NCI-H446 (cell line): Measurements from ENCODE around the gene DPCD.
"Not testable (repeated sequence)": the region's sequence is repeated elsewhere in the genome, so short reads cannot be mapped to it uniquely, and the experiment has no call there.

Experiments used
- DNase-seq, 2 experiments: peaks; one replicate each; lab custom pipeline; 2025; lab: John Stamatoyannopoulos, UW

Gene DPCD

GRCh38 chr10:101619983-101620382, 31.9 kb downstream of the DPCD start:
- no peak for DNase-seq

GRCh38 chr10:101623528-101623927, 35.4 kb downstream of the DPCD start:
- DNase-seq = no peak

DNA sequence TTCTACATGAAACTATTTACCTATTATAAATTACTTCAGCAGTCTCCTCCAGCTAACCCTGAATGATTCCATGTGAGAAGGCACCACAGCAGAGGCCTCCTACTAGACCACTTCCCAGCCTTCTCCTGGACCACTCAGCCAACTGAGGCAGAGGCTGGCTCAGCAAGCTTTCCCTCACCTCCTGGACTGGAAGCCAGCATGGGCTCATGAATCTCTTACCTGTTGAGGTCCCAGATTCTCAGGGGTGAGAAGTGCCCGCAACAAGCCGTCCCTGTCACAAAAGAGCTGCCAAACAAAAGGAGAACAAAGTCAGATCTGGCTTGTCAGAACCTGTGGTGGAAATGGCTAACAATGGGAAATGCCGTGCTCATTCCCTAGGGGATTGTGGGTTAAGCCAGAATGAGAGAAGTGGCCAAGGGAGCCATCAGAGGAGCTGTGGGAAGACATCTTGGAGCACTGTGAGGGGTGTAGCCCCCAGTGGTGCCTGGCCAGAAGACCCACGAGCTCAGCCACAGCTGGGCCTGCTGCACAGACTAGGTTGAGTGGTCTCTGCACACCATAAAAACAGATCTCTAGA, 36.5 kb downstream of the DPCD start:
- no peak for DNase-seq

GRCh38 chr10:101625821-101626412, 37.8 kb downstream of the DPCD start:
- DNase-seq = peak in 1 of 2 experiments; percentile 34

DNA sequence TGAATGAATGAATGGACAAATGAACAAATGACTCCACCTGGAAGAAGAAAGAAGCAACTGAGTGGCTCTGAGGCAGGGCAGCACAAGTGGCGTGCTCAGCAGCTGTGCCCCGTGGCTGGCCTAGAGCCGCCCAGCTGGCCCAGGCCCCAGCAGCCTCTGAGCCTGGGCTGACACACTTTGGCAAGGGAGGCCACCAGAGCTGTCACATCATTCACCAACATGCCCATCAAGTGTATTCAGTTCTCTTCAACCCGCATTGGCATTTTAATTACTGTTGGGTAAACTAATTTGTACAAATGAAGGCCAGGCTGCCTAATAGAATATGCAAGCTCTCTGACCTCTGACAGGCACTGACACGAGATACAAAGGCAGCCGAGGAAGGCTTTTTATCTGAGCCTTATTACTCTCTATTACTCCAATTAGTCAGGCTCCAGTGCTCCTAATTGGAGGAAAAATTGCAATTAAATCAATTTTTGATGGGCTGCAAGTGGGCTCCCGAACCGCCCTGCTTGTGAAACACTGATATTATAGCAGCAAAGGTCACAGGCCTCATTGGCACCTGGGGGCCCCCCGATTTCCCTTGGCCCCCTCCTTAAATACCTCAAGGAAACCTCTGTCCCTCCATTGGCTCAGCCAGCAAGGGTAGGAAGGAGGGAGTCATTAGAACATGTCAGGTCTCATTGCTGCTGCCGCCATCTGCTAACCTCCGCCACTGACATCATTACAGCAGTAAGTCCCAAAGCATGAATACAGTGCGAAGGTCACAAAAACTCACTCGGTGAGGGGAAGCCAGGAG, 41.9 kb downstream of the DPCD start:
- peak in 1 of 2 experiments; percentile 0 for DNase-seq

DNA sequence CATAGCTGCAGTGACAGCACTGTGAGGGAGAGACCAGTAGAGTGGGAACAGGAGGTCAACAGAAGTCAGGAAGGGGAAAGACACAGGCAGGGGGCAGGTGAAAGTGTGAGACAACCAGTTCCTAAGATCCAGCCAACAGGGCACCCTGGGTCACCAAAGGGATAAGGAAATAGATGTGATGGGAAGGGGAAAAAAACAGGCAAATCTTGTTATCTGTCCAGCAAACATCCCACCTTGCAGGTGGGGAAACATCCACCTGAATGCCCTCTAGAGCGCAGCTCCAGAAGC, 42.5 kb downstream of the DPCD start:
- no peak for DNase-seq

DNA sequence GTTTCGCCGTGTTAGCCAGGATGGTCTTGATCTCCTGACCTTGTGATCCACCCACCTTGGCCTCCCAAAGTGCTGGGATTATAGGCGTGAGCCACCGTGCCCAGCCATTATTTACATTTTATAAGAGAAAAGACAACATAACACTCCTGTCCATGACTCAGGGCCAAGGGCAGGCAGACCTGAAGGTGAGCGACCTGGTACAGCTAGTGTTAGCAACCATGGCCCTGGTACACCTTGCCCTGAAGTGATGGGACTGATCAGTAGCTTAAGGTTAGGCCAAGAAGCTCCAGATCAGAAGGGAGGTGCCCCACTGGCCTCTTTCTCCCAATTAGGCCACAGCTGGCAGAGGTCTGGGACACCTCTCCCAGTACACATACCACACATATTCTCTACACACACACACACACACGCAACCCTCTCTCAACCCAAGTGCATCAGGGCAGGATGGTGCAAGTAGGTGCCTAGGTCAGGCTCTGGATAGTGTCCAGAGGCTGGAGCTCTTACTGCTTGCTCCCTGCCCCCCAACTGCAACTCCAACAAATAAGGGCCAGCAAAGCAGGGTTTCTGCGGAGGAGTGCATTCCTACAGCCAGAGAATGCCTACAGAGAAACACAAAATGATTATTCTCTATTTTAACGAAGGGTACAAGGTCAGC, 43.8 kb downstream of the DPCD start:
- DNase-seq = no peak

DNA sequence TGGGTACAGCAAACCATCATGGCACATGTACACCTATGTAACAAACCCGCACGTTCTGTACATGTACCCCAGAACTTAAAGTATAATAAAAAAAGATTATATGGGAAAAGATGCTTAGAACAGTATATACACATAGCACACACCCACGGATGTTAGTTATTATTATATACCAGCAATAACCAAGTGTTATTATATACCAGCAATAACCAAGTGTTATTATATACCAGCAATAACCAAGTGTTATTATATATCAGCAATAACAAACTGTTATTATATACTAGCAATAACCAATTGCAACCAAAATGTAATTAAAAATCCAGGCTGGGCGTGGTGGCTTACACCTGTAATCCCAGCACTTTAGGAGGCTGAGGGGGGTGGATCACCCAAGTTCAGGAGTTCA, 45.4 kb downstream of the DPCD start:
- DNase-seq = not testable (repeated sequence)

DNA sequence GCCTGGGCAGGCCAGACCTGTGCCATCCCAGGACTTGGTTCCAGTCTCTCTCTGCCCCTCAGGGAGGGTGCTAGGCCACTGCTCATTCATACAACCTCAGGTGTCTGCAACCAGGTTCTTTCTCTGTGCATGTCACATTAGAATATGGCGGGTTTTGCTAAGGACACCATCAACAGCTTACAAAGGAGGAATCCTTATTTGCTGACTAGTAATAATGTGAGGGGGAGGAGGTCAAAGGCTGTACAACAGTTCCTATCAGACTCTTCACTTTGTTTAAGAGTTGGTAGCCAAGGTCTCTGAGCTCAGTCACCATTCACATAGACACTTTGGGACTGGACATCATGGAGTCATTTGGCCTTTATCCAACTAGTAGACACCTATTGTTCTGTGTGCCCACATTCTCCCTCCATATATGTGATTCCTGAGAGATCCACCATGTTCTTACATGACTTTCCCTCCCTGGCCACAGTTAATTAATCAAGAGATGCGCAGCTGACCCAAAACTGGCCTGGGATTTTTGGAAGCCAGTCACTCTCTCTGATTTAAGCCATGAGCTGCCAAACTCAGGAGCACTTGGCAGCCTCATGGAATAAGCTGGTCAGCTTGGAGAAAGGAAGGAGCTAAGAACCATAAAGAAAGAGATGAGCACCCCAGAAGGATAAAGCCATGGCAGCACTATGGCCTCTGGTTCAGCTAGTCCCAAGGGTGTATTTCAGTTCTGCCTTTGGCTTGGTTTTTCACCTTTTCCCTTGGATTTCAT, 51.2 kb downstream of the DPCD start:
- no peak for DNase-seq

DNA sequence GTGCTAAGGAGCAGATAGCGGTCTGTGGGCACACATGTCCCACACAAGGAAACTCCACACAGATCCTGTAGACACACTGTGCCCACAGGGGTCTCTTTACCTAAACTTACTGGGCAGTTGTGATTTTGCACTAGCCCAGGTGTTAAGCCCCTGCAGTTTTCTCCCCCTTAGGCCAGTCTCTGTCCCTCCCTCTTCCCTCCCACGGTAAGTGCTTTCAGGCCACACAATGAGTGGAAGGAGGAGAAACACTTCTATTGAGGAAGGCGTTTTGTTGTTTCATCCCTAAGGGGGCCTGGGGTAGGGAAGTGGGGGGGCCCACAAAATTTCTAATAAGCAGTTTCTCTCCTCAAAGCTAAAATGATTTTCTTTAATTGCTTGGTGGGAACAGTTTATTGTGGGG, 55.4 kb downstream of the DPCD start:
- no peak for DNase-seq

GRCh38 chr10:101644002-101644401, 55.9 kb downstream of the DPCD start:
- DNase-seq = no peak

- no peak for DNase-seq
These were observed 57.5 kb downstream of the DPCD start for GRCh38 chr10:101645659-101646058.

DNA sequence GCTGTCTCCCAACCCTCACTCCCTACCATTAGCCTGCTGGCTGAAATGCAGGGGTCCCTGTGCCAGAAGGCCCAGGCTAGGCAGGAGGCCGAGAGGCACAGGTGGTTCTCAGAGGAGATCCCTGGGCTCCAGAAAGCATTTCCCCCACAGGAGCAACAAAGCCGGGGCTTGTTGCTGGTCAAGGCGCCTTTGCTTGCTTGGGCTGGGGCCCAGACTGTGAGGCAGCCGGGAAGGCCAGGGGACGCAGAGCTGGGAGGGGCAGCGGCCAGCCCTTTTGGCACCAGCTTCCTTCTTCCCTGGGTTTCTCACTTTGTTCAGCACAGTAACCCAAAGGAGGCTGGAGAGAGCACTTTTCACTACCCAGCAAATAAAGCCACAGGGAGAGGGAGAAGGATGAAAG, 58.2 kb downstream of the DPCD start:
- no peak for DNase-seq

- DNase-seq = no peak
These were observed 59.1 kb downstream of the DPCD start for GRCh38 chr10:101647255-101647654.

DNA sequence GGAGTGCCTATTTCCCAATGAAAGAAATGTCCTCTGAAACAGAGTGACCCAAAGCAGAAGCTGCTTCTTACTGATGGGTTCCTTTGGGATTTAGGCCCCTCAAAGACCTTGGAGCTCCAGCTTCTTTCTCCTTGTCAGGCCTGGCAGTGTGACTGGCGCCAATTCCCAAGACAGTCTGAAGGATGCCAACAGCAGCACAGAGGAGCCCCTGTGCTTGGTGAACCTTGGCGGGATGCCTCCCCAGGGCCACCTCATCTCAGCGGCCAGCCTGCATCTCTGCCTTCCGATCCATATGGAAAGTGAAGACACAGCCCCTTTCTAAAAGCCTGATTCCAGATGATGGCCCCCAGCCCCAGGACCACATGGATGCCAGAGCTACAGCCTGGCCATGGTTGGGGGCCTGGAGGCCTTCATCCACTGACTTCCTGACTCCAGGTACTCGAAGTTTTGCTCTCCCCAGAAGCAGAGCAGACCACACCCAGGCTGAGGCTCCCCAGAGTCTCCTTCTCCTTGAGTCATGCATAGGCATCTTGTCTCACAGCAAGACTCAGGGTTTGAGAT, 61.5 kb downstream of the DPCD start:
- no peak for DNase-seq

DNA sequence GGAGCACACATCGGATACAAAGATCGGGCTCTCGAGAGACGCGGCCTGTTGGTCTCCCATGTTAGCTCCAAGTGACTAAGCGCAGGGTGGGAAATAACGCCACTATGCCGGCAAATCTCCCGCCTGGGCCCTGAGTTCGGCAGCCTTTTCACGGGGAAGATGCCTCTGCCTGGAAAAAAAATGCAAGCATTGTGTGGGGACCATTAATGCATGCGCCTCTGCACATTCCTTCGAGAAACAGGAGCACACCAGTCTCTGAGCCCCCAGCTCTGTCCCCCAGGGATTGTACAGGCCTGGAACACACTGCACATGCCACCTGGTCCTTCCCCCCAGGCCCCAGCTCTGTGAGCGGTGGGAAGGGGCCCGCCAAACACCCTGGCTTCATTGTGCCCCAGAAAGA, 62.7 kb downstream of the DPCD start:
- no peak for DNase-seq

- DNase-seq = no peak
These were observed 63.2 kb downstream of the DPCD start for GRCh38 chr10:101651336-101651735.

DNA sequence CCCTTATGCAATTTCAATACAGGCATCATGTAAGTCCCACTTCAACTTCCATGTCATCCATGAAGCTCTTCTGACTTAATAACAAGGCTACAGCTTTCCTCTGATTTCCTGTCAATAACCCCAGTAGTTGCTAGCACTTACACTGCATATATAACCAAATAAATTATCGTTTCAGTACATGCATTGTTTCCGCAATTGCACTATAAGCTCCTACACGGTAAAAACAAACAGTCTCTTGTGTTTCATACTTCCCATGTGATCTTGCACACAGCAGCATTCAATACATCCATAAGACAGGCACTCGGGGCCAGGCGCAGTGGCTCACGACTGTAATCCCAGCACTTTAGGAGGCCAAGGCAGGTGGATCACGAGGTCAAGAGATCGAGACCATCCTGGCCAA, 65.4 kb downstream of the DPCD start:
- DNase-seq = no peak

DNA sequence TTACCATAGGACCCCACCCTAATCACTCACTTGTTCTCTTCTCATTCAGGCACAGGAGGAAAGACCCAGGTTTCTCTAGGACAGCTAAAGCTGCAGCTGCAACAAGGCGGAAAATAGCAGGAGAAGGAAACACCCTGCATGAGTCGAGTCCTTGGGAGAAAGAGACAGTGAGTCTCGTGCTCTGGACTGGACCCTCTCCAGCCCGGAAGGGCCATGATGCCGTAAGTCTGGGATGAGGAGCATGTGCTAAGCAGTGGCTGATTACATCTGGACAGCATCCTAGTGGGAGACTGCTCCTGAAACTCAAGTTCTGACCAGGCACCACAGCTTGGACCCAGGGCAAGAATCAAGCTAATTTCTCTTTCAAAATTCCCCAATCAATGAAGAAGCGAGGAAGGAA, 67.4 kb downstream of the DPCD start:
- DNase-seq = no peak

DNA sequence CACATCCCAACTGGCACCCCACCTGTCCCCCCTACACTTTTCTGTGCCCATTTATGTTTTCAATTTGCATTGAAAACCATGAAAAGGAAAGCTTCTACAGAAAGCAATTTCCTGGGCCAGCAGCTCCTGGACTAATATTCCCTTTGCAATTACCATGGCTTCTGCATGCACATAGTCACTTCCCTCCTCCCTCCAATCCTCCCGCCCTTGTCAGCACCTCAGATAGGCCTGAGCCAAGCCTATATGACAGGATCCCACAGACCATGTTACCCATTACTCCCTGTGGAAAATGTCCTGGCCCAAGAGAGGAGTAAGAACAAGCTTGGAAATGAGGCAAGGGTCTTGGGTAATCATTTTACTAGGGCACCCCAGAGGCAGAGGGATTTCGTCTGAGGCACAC, 68.8 kb downstream of the DPCD start:
- no peak for DNase-seq

DNA sequence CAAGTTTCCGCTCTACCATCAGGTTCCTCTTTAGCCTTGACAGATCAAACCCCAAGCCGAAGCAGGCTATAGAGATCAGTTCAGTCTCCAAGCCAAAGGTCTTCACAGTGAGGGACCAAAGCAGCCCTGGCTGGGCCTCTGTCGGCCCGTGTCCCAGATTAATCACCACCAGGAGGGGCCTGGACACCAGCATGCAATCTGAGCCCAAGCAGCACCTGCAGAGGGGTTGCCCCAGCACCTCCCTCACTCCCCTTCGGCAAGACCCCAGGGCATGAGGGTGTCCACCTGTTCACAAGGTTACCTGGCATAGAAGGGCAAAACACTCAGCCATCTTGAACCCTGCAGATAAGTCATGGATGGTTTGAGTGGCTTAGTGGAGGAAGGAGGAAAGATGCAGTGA, 70.9 kb downstream of the DPCD start:
- no peak for DNase-seq
